T-helper 17 cell (primary cell): ENCODE measurements around the gene NR2C2AP. TPM values are rescaled to one million over a fixed set of nuclear protein-coding genes. Genes with fewer than 3 reads are reported as not detected.

Experiments
- ATAC-seq: fragments of 150-1000 bp; cut with Tn5 transposase; 2 replicates; pipeline ENCODE4 v1.10.0; 2021; ENCODE audit warnings: mild to moderate bottlenecking, moderate library complexity
- DNase-seq, 3 donors: peaks; one replicate each; pipeline versions ENCODE4 v3.0.0 to v3.0.0-alpha.2; 2020 to 2021
- H3K9me3 ChIP-seq: one replicate; pipeline ENCODE4 v1.7.0; 2013; ENCODE audit warnings: low read length, mild to moderate bottlenecking; ENCODE audit not compliant: control insufficient read depth, poor library complexity, severe bottlenecking
- H3K27ac Mint-ChIP-seq: one replicate; pipeline ENCODE4 v1.8.0; 2022; ENCODE audit warnings: mild to moderate bottlenecking, moderate library complexity, mixed read lengths
- H3K27me3 Mint-ChIP-seq: one replicate; pipeline ENCODE4 v1.8.0; 2022; ENCODE audit warnings: mixed read lengths
- H3K36me3 Mint-ChIP-seq: one replicate; pipeline ENCODE4 v1.8.0; 2022; ENCODE audit warnings: low read depth, mixed read lengths
- H3K4me1 Mint-ChIP-seq: one replicate; pipeline ENCODE4 v1.8.0; 2022; ENCODE audit warnings: mild to moderate bottlenecking, mixed read lengths
- H3K4me3 Mint-ChIP-seq: one replicate; pipeline ENCODE4 v1.8.0; 2022; ENCODE audit warnings: mild to moderate bottlenecking, moderate library complexity, mixed read lengths
- total RNA-seq, 4 donors: library from RNA in 2 of 4; stranded (reverse) in 2 of 4; gene quantifications; one replicate each; pipeline ENCODE4 v1.2.3 and lab custom pipeline; 2022 to 2026

Gene NR2C2AP
- total RNA-seq: 10 to 100 TPM; 15.0 to 17.3 TPM
- total RNA-seq (lab: John Stamatoyannopoulos, UW): 14.2 to 33.4 reads per million in 2 donors

DNA sequence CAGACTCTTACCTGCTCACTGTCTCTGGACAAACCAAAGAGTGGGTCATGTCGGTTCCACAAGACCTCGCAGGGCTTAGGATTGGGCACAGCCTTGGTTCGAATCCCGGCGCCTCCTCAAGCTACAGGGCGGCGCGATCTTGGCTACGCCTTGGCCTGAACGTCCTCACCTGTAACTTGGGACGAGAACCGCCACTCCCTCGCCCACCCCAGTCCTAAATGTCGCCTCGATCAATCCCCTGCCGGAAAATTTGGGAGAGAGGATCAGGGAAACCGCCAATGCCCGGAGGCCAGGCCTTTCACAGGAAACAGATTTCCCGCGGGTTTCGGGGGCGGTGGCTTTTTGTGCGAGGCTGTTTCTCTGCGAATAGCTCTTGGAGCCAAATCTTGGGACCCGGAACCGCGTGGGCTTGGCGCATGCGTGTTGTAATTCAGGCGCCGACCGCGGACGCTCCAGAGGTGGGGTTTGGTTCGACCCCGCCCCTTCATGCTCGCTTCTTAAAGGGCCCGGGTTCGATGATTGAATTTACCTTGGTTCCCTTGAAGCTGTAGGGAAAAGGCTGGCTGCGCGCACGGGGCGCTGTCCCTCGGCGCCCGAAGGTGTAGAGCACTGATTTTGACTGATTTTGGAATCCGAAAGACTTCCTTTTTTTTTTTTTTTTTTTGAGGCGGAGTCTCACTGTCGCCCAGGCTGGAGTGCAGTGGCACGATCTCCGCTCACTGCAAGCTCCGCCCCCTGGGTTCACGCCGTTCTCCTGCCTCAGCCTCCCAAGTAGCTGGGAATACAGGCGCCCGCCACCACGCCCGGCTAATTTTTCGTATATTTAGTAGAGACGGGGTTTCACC lies at the start of gene NR2C2AP:
TSS of gene NR2C2AP (minus strand) at position 403 of the 845 bp plus-strand sequence. CDS start at position 49, 354 bp downstream.
- Mint-ChIP-seq H3K36me3 (no peaks in the 10 kb centered on the region), H3K27me3 (no peaks in the 10 kb centered on the region), H3K4me3 (peak within 1 kb of the TSS; percentile 93), H3K4me1 (peaks cover 30% of the 10 kb centered on the region), H3K27ac (peak within 1 kb of the TSS; percentile 91)
- ATAC-seq: peak; percentile 94
- H3K9me3 ChIP-seq: no peaks in the 10 kb centered on the region
- peak; percentile 83 to 86 (median 84) for DNase-seq

DNA sequence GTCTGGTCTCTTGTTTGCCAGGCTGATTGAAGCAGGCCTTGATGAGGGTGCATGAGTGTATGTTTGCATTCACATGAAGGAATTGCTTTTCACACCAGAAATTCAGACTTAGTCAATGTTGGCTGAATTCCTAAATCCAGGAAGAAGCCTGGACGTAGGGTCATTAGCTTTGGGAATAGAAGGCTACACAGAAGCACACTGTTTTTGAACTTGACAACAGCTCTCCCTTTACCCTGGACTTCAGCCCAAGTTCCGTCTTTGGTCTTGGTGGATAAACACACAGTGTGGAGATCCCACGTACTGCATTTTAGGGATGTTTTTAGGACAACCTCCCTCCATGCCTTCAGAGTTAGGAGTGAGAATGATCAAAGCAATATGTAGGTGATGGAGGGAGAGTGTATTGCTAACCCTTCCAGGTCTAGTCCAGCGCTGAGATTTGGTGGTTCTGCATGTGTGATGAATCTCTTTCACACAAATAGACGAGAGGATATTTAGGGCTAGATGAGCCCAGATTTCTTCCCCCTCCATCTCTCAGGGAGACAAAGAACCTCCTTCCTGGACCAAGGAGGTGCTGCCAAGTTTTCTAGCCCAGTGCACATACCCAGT lies 47.1 kb upstream of the NR2C2AP start:
- peaks cover 2% of the 10 kb centered on the region for H3K4me1 Mint-ChIP-seq
- H3K27me3 Mint-ChIP-seq: peaks cover 44% of the 10 kb centered on the region
- H3K4me3 Mint-ChIP-seq: no peak overlapping the region
- no peak overlapping the region for H3K27ac Mint-ChIP-seq
- DNase-seq (no peak), ATAC-seq (no peak)
- H3K36me3 Mint-ChIP-seq: peaks cover 3% of the 10 kb centered on the region
- H3K9me3 ChIP-seq: no peaks in the 10 kb centered on the region

DNA sequence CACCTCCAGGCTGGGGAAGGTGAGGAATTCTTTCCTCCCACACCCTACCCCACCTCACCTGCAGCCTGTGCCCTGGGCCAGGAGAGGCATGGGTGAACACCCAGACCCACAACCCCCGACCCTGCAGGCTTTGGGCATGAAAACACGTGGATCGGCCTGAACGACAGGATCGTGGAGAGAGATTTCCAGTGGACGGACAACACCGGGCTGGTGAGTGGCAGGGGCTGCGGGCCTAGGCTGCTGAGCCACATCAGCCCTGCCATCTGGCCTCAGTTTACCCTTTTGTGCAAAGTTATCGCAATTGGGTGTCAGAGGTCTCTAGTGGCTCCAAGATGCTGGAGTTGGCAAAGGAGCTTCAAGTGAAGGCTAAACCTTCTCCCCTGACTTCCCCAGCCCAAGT lies 37.3 kb upstream of the NR2C2AP start:
- Mint-ChIP-seq H3K4me3 (no peak overlapping the region), H3K4me1 (peaks cover 3% of the 10 kb centered on the region)

DNA sequence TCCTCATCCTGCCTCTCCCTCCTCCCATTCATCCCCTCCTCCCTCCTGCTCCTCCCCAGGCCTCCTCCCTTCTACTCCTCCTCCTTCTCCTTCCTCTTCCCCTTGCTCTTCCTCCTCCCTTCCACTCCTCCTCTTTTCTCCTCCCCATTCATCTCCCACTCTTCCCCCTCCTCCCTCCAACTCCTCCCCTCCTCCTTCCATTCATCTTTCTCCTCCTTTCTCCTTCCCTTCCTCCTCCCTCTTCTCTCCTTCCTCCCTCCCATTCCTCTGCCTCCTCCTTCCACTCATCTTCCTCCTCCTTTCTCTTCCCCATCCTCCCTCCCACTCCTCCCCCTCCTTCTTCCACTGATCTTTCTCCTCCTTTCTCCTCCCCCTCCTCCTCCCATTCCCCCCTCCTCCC lies 36.5 kb upstream of the NR2C2AP start:
- Mint-ChIP-seq H3K4me3 (no peak overlapping the region), H3K4me1 (peaks cover 3% of the 10 kb centered on the region), H3K36me3 (peaks cover 6% of the 10 kb centered on the region), H3K27me3 (peaks cover 30% of the 10 kb centered on the region), H3K27ac (no peak overlapping the region)
- ATAC-seq (no peak), DNase-seq (no peak)
- H3K9me3 ChIP-seq: peaks cover under 1% of the 10 kb centered on the region

More for the DNA sequence above, 37.3 kb upstream of the NR2C2AP start:
- ATAC-seq: no peak
- peaks cover 30% of the 10 kb centered on the region for H3K27me3 Mint-ChIP-seq
- no peaks in the 10 kb centered on the region for H3K9me3 ChIP-seq
- DNase-seq: no peak
- no peak overlapping the region for H3K27ac Mint-ChIP-seq
- peaks cover 6% of the 10 kb centered on the region for H3K36me3 Mint-ChIP-seq

- peaks cover 4% of the 10 kb centered on the region for H3K9me3 ChIP-seq
- peaks cover 6% of the 10 kb centered on the region for H3K36me3 Mint-ChIP-seq
- peaks cover 3% of the 10 kb centered on the region for H3K4me1 Mint-ChIP-seq
- peaks cover 30% of the 10 kb centered on the region for H3K27me3 Mint-ChIP-seq
- no peak overlapping the region for H3K27ac Mint-ChIP-seq
- ATAC-seq (no peak), DNase-seq (no peak)
- H3K4me3 Mint-ChIP-seq: no peak overlapping the region
Observed at GRCh38 chr19:19238126-19238894, 35.1 kb upstream of the NR2C2AP start.

DNA sequence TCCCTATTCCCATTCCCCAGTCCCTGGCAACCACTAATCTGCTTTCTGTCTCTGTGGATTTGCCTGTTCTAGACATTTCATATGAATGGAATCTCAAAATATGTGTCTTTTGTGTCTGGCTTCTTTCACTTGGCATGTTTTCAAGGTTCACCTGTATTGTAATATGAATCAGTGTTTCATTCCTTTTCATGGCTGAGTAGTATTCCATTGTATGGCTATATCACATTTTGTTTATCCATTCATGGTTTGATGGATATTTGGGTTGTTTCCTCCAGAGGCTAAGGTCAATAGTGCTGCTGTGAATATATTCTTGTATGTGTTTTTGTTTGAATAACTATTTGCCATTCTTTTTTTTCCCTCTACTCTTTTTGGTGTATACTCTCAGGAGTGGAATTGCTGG lies 33.0 kb upstream of the NR2C2AP start:
- no peak overlapping the region for H3K27ac Mint-ChIP-seq
- peaks cover 4% of the 10 kb centered on the region for H3K9me3 ChIP-seq
- DNase-seq: no peak
- H3K4me3 Mint-ChIP-seq: no peak overlapping the region
- peaks cover 3% of the 10 kb centered on the region for H3K4me1 Mint-ChIP-seq
- peaks cover 35% of the 10 kb centered on the region for H3K27me3 Mint-ChIP-seq
- ATAC-seq: no peak
- H3K36me3 Mint-ChIP-seq: peaks cover 6% of the 10 kb centered on the region

DNA sequence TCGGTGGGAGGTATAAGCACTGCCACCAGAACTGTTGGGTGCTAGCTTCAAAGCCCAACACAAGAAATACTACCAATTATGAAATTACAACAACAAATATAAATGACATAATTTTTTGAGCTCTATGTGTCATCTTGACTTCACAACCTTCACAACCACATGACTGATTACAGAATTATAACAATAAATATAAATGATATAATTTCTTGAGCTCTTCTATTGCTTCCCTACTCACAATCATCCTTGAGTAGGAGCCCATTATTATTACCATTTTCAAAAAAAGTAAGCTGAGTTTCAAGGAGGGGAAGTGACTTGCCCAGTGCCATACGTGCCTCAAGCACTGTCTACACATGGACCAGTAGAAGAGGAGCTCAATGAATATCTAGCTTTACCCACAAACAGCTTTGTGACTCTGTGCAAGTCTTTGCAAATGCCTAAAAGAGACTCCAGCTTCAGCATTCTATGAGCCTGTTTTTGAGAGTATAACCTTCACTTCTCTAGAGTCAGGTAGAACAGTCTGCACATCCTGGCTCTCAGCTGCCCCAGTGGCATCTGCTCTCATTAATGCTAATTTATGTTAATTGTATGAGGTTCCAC lies 31.1 kb upstream of the NR2C2AP start:
- H3K4me1 Mint-ChIP-seq: peaks cover 3% of the 10 kb centered on the region
- DNase-seq (no peak), ATAC-seq (no peak)
- H3K4me3 Mint-ChIP-seq: no peak overlapping the region
- H3K27ac Mint-ChIP-seq: no peak overlapping the region
- peaks cover 27% of the 10 kb centered on the region for H3K27me3 Mint-ChIP-seq
- H3K9me3 ChIP-seq: peaks cover 4% of the 10 kb centered on the region
- peaks cover 3% of the 10 kb centered on the region for H3K36me3 Mint-ChIP-seq

- Mint-ChIP-seq H3K27me3 (peaks cover 19% of the 10 kb centered on the region), H3K4me1 (no peaks in the 10 kb centered on the region), H3K27ac (no peak overlapping the region), H3K36me3 (no peaks in the 10 kb centered on the region), H3K4me3 (no peak overlapping the region)
- ATAC-seq (no peak), DNase-seq (no peak)
- H3K9me3 ChIP-seq: peaks cover 4% of the 10 kb centered on the region
Observed at GRCh38 chr19:19232261-19232721, 29.1 kb upstream of the NR2C2AP start.

DNA sequence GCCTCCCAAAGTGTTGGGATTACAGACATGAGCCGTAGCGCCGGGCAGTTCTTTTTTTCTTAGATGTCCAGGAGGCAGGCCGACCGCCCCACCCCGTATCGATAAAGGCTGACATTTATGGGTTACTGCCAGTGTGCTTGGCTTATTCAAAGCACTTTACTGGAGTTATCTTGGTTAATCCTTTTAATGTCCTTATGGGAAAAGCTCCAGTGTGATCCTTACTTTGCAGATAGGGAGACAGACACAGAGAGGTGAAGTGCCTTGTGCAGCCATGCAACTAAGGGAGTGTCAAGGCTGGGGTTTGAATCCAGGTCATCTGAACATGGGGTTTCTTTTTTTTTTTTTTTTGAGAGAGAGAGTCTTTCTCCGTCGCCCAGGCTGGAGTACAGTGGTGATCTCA lies 27.8 kb upstream of the NR2C2AP start:
- Mint-ChIP-seq H3K4me1 (no peaks in the 10 kb centered on the region), H3K4me3 (no peak overlapping the region)
- no peak for ATAC-seq

GRCh38 chr19:19229701-19230100 lies 26.5 kb upstream of the NR2C2AP start:
- no peak overlapping the region for H3K27ac Mint-ChIP-seq
- peaks cover 4% of the 10 kb centered on the region for H3K9me3 ChIP-seq
- no peaks in the 10 kb centered on the region for H3K36me3 Mint-ChIP-seq
- no peak for DNase-seq
- H3K4me3 Mint-ChIP-seq: no peak overlapping the region
- H3K27me3 Mint-ChIP-seq: peaks cover 19% of the 10 kb centered on the region
- peaks cover 4% of the 10 kb centered on the region for H3K4me1 Mint-ChIP-seq
- ATAC-seq: no peak

More for the DNA sequence above, 27.8 kb upstream of the NR2C2AP start:
- DNase-seq: no peak
- no peaks in the 10 kb centered on the region for H3K36me3 Mint-ChIP-seq
- H3K9me3 ChIP-seq: peaks cover 4% of the 10 kb centered on the region
- H3K27me3 Mint-ChIP-seq: peaks cover 19% of the 10 kb centered on the region
- no peak overlapping the region for H3K27ac Mint-ChIP-seq

DNA sequence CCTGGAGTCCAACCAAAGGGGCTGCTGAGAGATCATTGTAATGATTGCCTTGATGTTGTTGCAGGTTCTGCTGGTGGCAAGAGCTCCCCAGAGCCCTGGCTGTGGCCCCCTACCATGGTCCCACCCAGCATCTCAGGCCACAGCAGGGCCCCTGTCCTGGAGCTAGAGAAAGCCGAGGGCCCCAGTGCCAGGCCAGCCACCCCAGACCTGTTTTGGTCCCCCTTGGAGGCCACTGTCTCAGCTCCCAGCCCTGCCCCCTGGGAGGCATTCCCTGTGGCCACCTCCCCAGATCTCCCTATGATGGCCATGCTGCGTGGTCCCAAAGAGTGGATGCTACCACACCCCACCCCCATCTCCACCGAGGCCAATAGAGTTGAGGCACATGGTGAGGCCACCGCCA lies 24.0 kb upstream of the NR2C2AP start:
- H3K36me3 Mint-ChIP-seq: no peaks in the 10 kb centered on the region
- no peak overlapping the region for H3K27ac Mint-ChIP-seq
- DNase-seq (no peak), ATAC-seq (no peak)
- no peaks in the 10 kb centered on the region for H3K9me3 ChIP-seq
- no peak overlapping the region for H3K4me3 Mint-ChIP-seq
- H3K27me3 Mint-ChIP-seq: peaks cover 17% of the 10 kb centered on the region
- peaks cover 4% of the 10 kb centered on the region for H3K4me1 Mint-ChIP-seq

GRCh38 chr19:19226663-19227062 lies 23.4 kb upstream of the NR2C2AP start:
- no peaks in the 10 kb centered on the region for H3K36me3 Mint-ChIP-seq
- ATAC-seq (no peak), DNase-seq (no peak)
- H3K9me3 ChIP-seq: no peaks in the 10 kb centered on the region
- H3K27me3 Mint-ChIP-seq: peaks cover 11% of the 10 kb centered on the region
- no peak overlapping the region for H3K4me3 Mint-ChIP-seq
- no peak overlapping the region for H3K27ac Mint-ChIP-seq
- peaks cover 4% of the 10 kb centered on the region for H3K4me1 Mint-ChIP-seq

- ATAC-seq (no peak), DNase-seq (no peak)
- Mint-ChIP-seq H3K4me1 (peaks cover 4% of the 10 kb centered on the region), H3K36me3 (no peaks in the 10 kb centered on the region), H3K27me3 (peaks cover 10% of the 10 kb centered on the region), H3K4me3 (peak overlapping the region; percentile 49), H3K27ac (no peak overlapping the region)
- H3K9me3 ChIP-seq: no peaks in the 10 kb centered on the region
Observed at GRCh38 chr19:19226204-19226603, 23.0 kb upstream of the NR2C2AP start.
